ENCODE measurements around the gene BORCS8. TPM values are rescaled to one million over a fixed set of nuclear protein-coding genes. Genes with fewer than 3 reads are reported as not detected.
A peak's percentile ranks its signal among the peaks of the same experiment; 100 is the strongest.

Gene BORCS8
- total and polyA plus RNA-seq, 2 of the 13 experiments (the other 11 are each of a cell fraction or from before 2014, with no cell fraction given): 9.6 to 13.3 TPM

- TF ChIP-seq CTCF (CRISPR knock-in tag; IDR thresholded peaks at IDR 0.05) (no peak), ZNF546 (CRISPR knock-in tag; conservative IDR thresholded peaks at IDR 0.05) (no peak), ZNF468 (CRISPR knock-in tag; IDR thresholded peaks at IDR 0.05) (no peak), HOMEZ (CRISPR knock-in tag; IDR thresholded peaks at IDR 0.05; ENCODE audit: low read depth) (no peak), ZNF678 (CRISPR knock-in tag; IDR thresholded peaks at IDR 0.05) (no peak), SNAPC2 (CRISPR knock-in tag; IDR thresholded peaks at IDR 0.05) (0 out of 2 replicates have a peak, but pooled peaks have one; percentile 68), ZMYM3 (CRISPR knock-in tag; IDR thresholded peaks at IDR 0.05) (peak; percentile 37; the same call in 1 of the 2 replicates), THAP11 (CRISPR knock-in tag; IDR thresholded peaks at IDR 0.05) (peak; percentile 37; the same call in 1 of the 2 replicates), GABPB1 (CRISPR knock-in tag; IDR thresholded peaks at IDR 0.05) (peak; percentile 66), JUNB (CRISPR knock-in tag; IDR thresholded peaks at IDR 0.05; ENCODE audit: borderline replicate concordance) (no peak), ATRX (CRISPR knock-in tag; IDR thresholded peaks at IDR 0.05; ENCODE audit: borderline replicate concordance) (no peak), SRSF4 (IDR thresholded peaks at IDR 0.05; ENCODE audit: low read depth, low read length, poor library complexity, severe bottlenecking) (no peak), ZNF205 (CRISPR knock-in tag; IDR thresholded peaks at IDR 0.05) (no peak), MAX (IDR thresholded peaks at IDR 0.05) (peak; percentile 86), ZSCAN12 (CRISPR knock-in tag; IDR thresholded peaks at IDR 0.05) (no peak)
- TF ChIP-seq, protein P1, sequence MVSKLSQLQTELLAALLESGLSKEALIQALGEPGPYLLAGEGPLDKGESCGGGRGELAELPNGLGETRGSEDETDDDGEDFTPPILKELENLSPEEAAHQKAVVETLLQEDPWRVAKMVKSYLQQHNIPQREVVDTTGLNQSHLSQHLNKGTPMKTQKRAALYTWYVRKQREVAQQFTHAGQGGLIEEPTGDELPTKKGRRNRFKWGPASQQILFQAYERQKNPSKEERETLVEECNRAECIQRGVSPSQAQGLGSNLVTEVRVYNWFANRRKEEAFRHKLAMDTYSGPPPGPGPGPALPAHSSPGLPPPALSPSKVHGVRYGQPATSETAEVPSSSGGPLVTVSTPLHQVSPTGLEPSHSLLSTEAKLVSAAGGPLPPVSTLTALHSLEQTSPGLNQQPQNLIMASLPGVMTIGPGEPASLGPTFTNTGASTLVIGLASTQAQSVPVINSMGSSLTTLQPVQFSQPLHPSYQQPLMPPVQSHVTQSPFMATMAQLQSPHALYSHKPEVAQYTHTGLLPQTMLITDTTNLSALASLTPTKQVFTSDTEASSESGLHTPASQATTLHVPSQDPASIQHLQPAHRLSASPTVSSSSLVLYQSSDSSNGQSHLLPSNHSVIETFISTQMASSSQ (IDR thresholded peaks at IDR 0.05; ENCODE audit: low read depth): no peak
- TF ChIP-seq, protein P1 (CRISPR knock-in tag; IDR thresholded peaks at IDR 0.05; ENCODE audit: borderline replicate concordance): no peak
- TF ChIP-seq, protein P2, sequence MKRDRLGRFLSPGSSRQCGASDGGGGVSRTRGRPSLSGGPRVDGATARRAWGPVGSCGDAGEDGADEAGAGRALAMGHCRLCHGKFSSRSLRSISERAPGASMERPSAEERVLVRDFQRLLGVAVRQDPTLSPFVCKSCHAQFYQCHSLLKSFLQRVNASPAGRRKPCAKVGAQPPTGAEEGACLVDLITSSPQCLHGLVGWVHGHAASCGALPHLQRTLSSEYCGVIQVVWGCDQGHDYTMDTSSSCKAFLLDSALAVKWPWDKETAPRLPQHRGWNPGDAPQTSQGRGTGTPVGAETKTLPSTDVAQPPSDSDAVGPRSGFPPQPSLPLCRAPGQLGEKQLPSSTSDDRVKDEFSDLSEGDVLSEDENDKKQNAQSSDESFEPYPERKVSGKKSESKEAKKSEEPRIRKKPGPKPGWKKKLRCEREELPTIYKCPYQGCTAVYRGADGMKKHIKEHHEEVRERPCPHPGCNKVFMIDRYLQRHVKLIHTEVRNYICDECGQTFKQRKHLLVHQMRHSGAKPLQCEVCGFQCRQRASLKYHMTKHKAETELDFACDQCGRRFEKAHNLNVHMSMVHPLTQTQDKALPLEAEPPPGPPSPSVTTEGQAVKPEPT (CRISPR knock-in tag; IDR thresholded peaks at IDR 0.05; ENCODE audit: low read depth): no peak
These were observed 11.3 kb upstream of the BORCS8 start, which contains the start of gene NR2C2AP (continued) for GRCh38 chr19:19203012-19203856.
